Type B pancreatic cell (in vitro differentiated cells): Measurements from ENCODE around the gene UGT2A1. TPM values are rescaled to one million over a fixed set of nuclear protein-coding genes. Genes with fewer than 3 reads are reported as not detected.

ENCODE experiments used
- DNase-seq: peaks from one replicate; pipeline ENCODE4 v3.0.0; 2021; ENCODE audit warnings: mixed read lengths; ENCODE audit not compliant: unreplicated experiment; ENCODE audit errors: extremely low spot score
- H3K27ac Mint-ChIP-seq: 2 replicates; pipeline ENCODE4 v1.8.0; 2021; ENCODE audit warnings: mild to moderate bottlenecking, mixed read lengths
- H3K27me3 Mint-ChIP-seq: 2 replicates; pipeline ENCODE4 v1.8.0; 2021; ENCODE audit warnings: mixed read lengths
- H3K36me3 Mint-ChIP-seq: 2 replicates; pipeline ENCODE4 v1.8.0; 2021; ENCODE audit warnings: mixed read lengths
- H3K4me1 Mint-ChIP-seq: one replicate; pipeline ENCODE4 v1.8.0; 2021; ENCODE audit warnings: mixed read lengths; ENCODE audit not compliant: unreplicated experiment
- H3K4me3 Mint-ChIP-seq: 2 replicates; pipeline ENCODE4 v1.8.0; 2021; ENCODE audit warnings: mild to moderate bottlenecking, mixed read lengths
- H3K9me3 Mint-ChIP-seq: 2 replicates; pipeline ENCODE4 v1.8.0; 2021; ENCODE audit warnings: mixed read lengths
- CTCF ChIP-seq: fragments of 200-600 bp; sonication (generic); conservative IDR thresholded peaks from 2 replicates; pipeline ENCODE4 v1.5.0; 2021; ENCODE audit warnings: antibody characterized with exemption, mild to moderate bottlenecking
- total RNA-seq: library from RNA; stranded (reverse); gene quantifications from 2 replicates; pipeline ENCODE4 v1.2.1, GENCODE V29; 2021; ENCODE audit warnings: low replicate concordance

The UGT2A1 gene
- total RNA-seq, 1 donor from 2014 or later: not detected

GRCh38 chr4:69589884-69590283 is 63.2 kb downstream of the UGT2A1 start:
- H3K9me3 Mint-ChIP-seq: no peaks in the 10 kb centered on the region
- no peaks in the 10 kb centered on the region for H3K36me3 Mint-ChIP-seq
- no peaks in the 10 kb centered on the region for H3K4me1 Mint-ChIP-seq
- TF ChIP-seq CTCF: no peak
- no peak overlapping the region for H3K4me3 Mint-ChIP-seq
- no peak overlapping the region for H3K27ac Mint-ChIP-seq
- no peak for DNase-seq
- no peaks in the 10 kb centered on the region for H3K27me3 Mint-ChIP-seq

- no peaks in the 10 kb centered on the region for H3K9me3 Mint-ChIP-seq
- no peaks in the 10 kb centered on the region for H3K4me1 Mint-ChIP-seq
- H3K27ac Mint-ChIP-seq: no peak overlapping the region
- no peaks in the 10 kb centered on the region for H3K36me3 Mint-ChIP-seq
- no peak for DNase-seq
- no peak for TF ChIP-seq CTCF
- no peaks in the 10 kb centered on the region for H3K27me3 Mint-ChIP-seq
- H3K4me3 Mint-ChIP-seq: no peak overlapping the region
These were observed 68.9 kb downstream of the UGT2A1 start for GRCh38 chr4:69584135-69584534.

- DNase-seq: no peak
- no peaks in the 10 kb centered on the region for H3K4me1 Mint-ChIP-seq
- no peaks in the 10 kb centered on the region for H3K9me3 Mint-ChIP-seq
- no peaks in the 10 kb centered on the region for H3K36me3 Mint-ChIP-seq
- H3K27me3 Mint-ChIP-seq: no peaks in the 10 kb centered on the region
- H3K4me3 Mint-ChIP-seq: no peak overlapping the region
- H3K27ac Mint-ChIP-seq: no peak overlapping the region
- TF ChIP-seq CTCF: no peak
These were observed 69.5 kb downstream of the UGT2A1 start for GRCh38 chr4:69583543-69583942.

GRCh38 chr4:69577245-69577644 is 75.8 kb downstream of the UGT2A1 start:
- DNase-seq: no peak
- Mint-ChIP-seq H3K4me1 (no peaks in the 10 kb centered on the region), H3K4me3 (no peak overlapping the region), H3K27ac (no peak overlapping the region), H3K27me3 (no peaks in the 10 kb centered on the region), H3K36me3 (no peaks in the 10 kb centered on the region), H3K9me3 (no peaks in the 10 kb centered on the region)
- TF ChIP-seq CTCF: no peak

GRCh38 chr4:69576251-69576877 is 76.7 kb downstream of the UGT2A1 start:
- Mint-ChIP-seq H3K4me1 (no peaks in the 10 kb centered on the region), H3K27ac (no peak overlapping the region), H3K27me3 (no peaks in the 10 kb centered on the region), H3K36me3 (no peaks in the 10 kb centered on the region), H3K4me3 (no peak overlapping the region), H3K9me3 (no peaks in the 10 kb centered on the region)
- no peak for DNase-seq
- no peak for TF ChIP-seq CTCF

- DNase-seq: no peak
- Mint-ChIP-seq H3K4me1 (no peaks in the 10 kb centered on the region), H3K9me3 (no peaks in the 10 kb centered on the region), H3K36me3 (no peaks in the 10 kb centered on the region), H3K27me3 (no peaks in the 10 kb centered on the region), H3K4me3 (no peak overlapping the region), H3K27ac (no peak overlapping the region)
- TF ChIP-seq CTCF: no peak
These were observed 84.3 kb downstream of the UGT2A1 start for GRCh38 chr4:69568787-69569186.
